Neuronal stem cell (in vitro differentiated cells): ENCODE data around the gene GOSR1.
"Not testable (repeated sequence)": the region's sequence is repeated elsewhere in the genome, so short reads cannot be mapped to it uniquely, and the experiment has no call there.

Experiments
- DNase-seq: peaks from one replicate; pipeline ENCODE4 v3.0.0-alpha.2; 2013; ENCODE audit warnings: low spot score
- H2AFZ ChIP-seq: one replicate; pipeline ENCODE4 v1.6.1; 2013; ENCODE audit warnings: mild to moderate bottlenecking, low read length, inconsistent platforms
- H2AK5ac ChIP-seq: 2 replicates; pipeline ENCODE4 v1.6.1; 2013; ENCODE audit warnings: low read depth, mild to moderate bottlenecking, inconsistent platforms, low read length, moderate library complexity, mixed read lengths
- H2BK120ac ChIP-seq: 2 replicates; pipeline ENCODE4 v1.6.1; 2013; ENCODE audit warnings: low read depth, mild to moderate bottlenecking, inconsistent platforms, low read length, moderate library complexity, mixed read lengths
- H2BK12ac ChIP-seq: one replicate; pipeline ENCODE4 v1.6.1; 2013; ENCODE audit warnings: low read length, inconsistent platforms
- H2BK15ac ChIP-seq: 2 replicates; pipeline ENCODE4 v1.6.1; 2013; ENCODE audit warnings: mild to moderate bottlenecking, low read length, inconsistent platforms, mixed read lengths
- H2BK5ac ChIP-seq: one replicate; pipeline ENCODE4 v1.6.1; 2013; ENCODE audit warnings: inconsistent platforms, mild to moderate bottlenecking, low read length, moderate library complexity
- H3K14ac ChIP-seq: one replicate; pipeline ENCODE4 v1.6.1; 2013; ENCODE audit warnings: low read length, inconsistent platforms
- H3K18ac ChIP-seq: 2 replicates; pipeline ENCODE4 v1.6.1; 2013; ENCODE audit warnings: low read length, inconsistent platforms
- H3K23ac ChIP-seq: 2 replicates; pipeline ENCODE4 v1.6.1; 2013; ENCODE audit warnings: low read depth, mild to moderate bottlenecking, mixed read lengths, low read length, inconsistent platforms; ENCODE audit not compliant: poor library complexity
- H3K27ac ChIP-seq: replicated peaks from 3 replicates; pipeline ENCODE4 v1.5.1; 2013; ENCODE audit warnings: low read length, inconsistent platforms
- H3K27me3 ChIP-seq, 3 experiments: 2 replicates each; pipeline ENCODE4 v1.6.1; 2013; ENCODE audit warnings: low read length in 3 of 3, mild to moderate bottlenecking in 2 of 3, inconsistent platforms in 1 of 3, low read depth in 1 of 3, mixed read lengths in 1 of 3, moderate library complexity in 1 of 3; ENCODE audit not compliant: control insufficient read depth in 3 of 3, insufficient read depth in 3 of 3
- H3K36me3 ChIP-seq, 2 donors: replicated peaks in 1 of 2; 2 replicates each; pipeline ENCODE4 v1.6.1; 2013; ENCODE audit warnings: low read length in 2 of 2; ENCODE audit not compliant: control insufficient read depth in 2 of 2, insufficient read depth in 2 of 2
- H3K4ac ChIP-seq: 2 replicates; pipeline ENCODE4 v1.6.1; 2013; ENCODE audit warnings: inconsistent platforms, mild to moderate bottlenecking, low read length, moderate library complexity
- H3K4me1 ChIP-seq, 2 donors: 1 replicate in 1 of 2; 2 replicates in 1 of 2; pipeline ENCODE4 v1.6.1; 2013; ENCODE audit warnings: low read length in 2 of 2, low read depth in 1 of 2; ENCODE audit not compliant: control insufficient read depth in 2 of 2, insufficient read depth in 1 of 2
- H3K4me2 ChIP-seq: one replicate; pipeline ENCODE4 v1.6.1; 2013; ENCODE audit warnings: mild to moderate bottlenecking, low read length, inconsistent platforms; ENCODE audit not compliant: insufficient read depth, poor library complexity, severe bottlenecking
- H3K4me3 ChIP-seq, 2 donors: 2 replicates each; pipeline ENCODE4 v1.5.1; 2013; ENCODE audit warnings: low read length in 2 of 2, mild to moderate bottlenecking in 2 of 2, inconsistent platforms in 1 of 2, moderate library complexity in 1 of 2
- H3K79me1 ChIP-seq: one replicate; pipeline ENCODE4 v1.6.1; 2013; ENCODE audit warnings: low read depth, mild to moderate bottlenecking, inconsistent platforms, low read length, moderate library complexity
- H3K9ac ChIP-seq: one replicate; pipeline ENCODE4 v1.6.1; 2013; ENCODE audit warnings: mild to moderate bottlenecking, low read depth, low read length, inconsistent platforms; ENCODE audit not compliant: poor library complexity
- H3K9me3 ChIP-seq, 2 donors: replicated peaks in 1 of 2; 2 replicates each; pipeline versions ENCODE3 to v1.6.1; 2013; ENCODE audit warnings: low read length in 2 of 2, mild to moderate bottlenecking in 2 of 2, inconsistent platforms in 1 of 2, low read depth in 1 of 2, mixed read lengths in 1 of 2, moderate library complexity in 1 of 2; ENCODE audit not compliant: control insufficient read depth in 2 of 2, insufficient read depth in 1 of 2
- H4K8ac ChIP-seq: one replicate; pipeline ENCODE4 v1.6.1; 2013; ENCODE audit warnings: low read depth, mild to moderate bottlenecking, inconsistent platforms, low read length, moderate library complexity
- H4K91ac ChIP-seq: one replicate; pipeline ENCODE4 v1.6.1; 2013; ENCODE audit warnings: low read length, low read depth, mild to moderate bottlenecking, inconsistent platforms; ENCODE audit not compliant: poor library complexity
- WGBS, 2 donors: extraction: QIAGEN DNeasy Blood & Tissue Kit; methylation state at CpG; one replicate each; pipeline ENCODE4 v1.1.7; 2013; ENCODE audit warnings: missing lambda C conversion rate in 2 of 2, mixed read lengths in 1 of 2; ENCODE audit not compliant: insufficient read length in 2 of 2, insufficient replicate concordance in 1 of 2; ENCODE audit errors: extremely low coverage in 2 of 2; 5-methylcytosine and 5-hydroxymethylcytosine counted together

The GOSR1 gene

DNA sequence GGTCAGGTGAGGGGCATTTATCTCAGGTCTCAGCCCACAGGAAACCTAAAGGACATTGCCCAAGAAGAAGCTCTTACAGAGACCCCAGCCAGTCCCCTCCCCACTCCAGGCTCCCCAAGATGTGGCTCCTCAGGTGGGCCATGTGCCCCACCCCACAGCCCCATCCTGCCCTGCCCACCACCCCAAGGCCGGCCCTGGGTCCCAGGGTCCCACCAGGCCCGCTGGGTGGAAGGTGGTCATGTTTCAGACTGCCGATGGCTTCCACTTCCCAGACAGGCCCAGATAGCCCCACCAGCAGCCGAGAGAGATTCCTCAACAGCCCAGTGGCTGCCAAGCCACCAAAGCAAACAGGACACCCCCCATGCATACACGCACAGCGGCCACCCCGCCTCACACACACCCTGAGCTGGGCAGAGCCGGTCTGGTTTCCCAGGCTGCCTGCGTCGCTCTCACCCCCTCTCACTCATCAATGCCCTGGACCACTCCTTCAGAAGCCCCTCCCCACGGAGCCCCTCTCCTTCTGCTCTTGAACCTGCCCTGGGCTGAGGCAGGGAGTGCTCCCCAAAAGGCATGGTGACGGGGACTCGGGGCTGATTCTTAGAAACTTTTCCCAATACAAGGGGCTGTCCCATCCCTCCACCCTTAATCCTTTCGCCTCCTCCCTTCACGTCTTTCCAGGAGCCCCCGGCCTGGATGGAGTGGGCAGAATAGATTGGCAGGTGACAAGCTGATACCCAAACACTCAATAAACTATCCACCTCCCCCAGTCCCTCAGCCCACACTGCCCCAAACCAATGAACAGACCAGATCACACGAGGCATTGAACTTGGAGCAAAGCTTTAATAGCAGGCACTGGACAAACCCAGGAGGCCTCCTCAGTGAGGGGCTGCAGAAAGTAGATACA, 95.7 kb downstream of the GOSR1 start:
- H3K79me1 ChIP-seq, H4K91ac ChIP-seq, H3K14ac ChIP-seq, H2BK120ac ChIP-seq, H3K36me3 ChIP-seq, H3K27ac ChIP-seq, H3K4me2 ChIP-seq, H3K4me3 ChIP-seq, H3K23ac ChIP-seq, H2BK12ac ChIP-seq, DNase-seq, H3K9ac ChIP-seq, H2AFZ ChIP-seq, H3K18ac ChIP-seq, H2BK5ac ChIP-seq, H3K9me3 ChIP-seq, H3K4ac ChIP-seq, H3K4me1 ChIP-seq, H2BK15ac ChIP-seq: not testable (repeated sequence)
- peak overlapping the region; percentile 43 for H4K8ac ChIP-seq
- H3K27me3 ChIP-seq: peaks cover 0 to 15% (median 0%) of the 10 kb centered on the region in 3 experiments
- WGBS, 2 donors: no CpG with 5 or more reads among the region's 17 CpGs
- peak overlapping the region; percentile 10 for H2AK5ac ChIP-seq

DNA sequence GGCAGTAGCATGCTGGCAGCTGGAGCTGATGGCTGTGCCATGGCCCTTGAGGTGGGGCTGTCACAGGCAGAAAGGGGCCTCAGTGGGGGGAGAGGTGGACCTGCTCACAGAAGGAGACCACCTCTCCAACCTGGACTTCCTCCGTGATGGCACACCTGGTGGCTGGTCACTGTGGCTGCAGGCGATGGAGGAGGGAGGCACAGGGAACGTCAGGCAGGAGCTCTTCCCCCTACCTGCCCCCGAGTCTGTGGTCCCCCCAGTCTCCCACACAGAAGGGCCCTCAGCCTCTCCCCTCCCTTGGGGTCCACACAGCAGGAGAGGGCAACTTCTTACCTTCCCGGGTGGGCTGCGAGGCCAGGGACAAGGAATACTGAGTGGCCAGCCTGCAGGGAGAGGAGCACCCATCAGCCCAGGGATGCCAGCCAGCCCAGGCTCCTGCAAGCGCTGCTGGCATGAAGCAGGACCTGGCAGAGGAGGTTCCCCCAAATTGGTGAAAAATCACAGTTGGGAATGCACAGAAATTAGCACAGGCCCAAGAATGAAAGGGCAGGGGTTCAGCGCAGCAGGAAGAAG, 96.5 kb downstream of the GOSR1 start:
- Histone ChIP-seq H3K18ac (no peak overlapping the region), H2BK120ac (no peak overlapping the region), H3K9ac (no peak overlapping the region), H3K4me1 (no peaks in the 10 kb centered on the region), H2BK5ac (peak overlapping the region; percentile 24), H2BK12ac (no peak overlapping the region), H3K9me3 (no peaks in the 10 kb centered on the region), H4K91ac (no peak overlapping the region), H3K27me3 (peaks cover 0 to 16% (median 0%) of the 10 kb centered on the region in 3 experiments), H2AK5ac (no peak overlapping the region), H3K79me1 (peaks cover 2% of the 10 kb centered on the region), H3K4ac (no peak overlapping the region), H3K36me3 (no peaks in the 10 kb centered on the region), H2AFZ (no peak overlapping the region), H3K23ac (no peak overlapping the region), H3K4me2 (no peak overlapping the region), H3K27ac (no peak overlapping the region), H4K8ac (no peak overlapping the region), H2BK15ac (no peak overlapping the region), H3K4me3 (no peak overlapping the region), H3K14ac (no peak overlapping the region)
- no peak for DNase-seq
- WGBS, 2 donors: no CpG with 5 or more reads among the region's 8 CpGs

DNA sequence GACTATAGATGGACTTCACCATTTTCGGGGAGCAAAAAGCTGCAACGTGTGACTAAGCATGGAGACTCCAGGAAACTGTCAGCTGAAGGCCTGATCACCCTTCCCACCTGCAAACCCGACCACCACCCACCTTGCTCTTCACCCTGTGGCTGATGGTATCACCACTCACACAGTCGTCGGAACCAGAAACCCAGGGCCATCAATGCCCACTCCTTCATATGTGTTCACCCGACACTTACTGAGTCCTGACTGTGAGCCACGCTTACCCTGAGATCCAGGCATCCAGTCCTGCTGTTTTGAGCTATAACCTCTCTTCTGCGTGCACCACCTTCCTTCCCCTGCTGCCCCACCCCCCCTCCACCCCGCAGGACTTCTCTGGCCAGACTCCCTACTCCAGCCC, 97.1 kb downstream of the GOSR1 start:
- H3K4me3 ChIP-seq, H2AFZ ChIP-seq, H3K14ac ChIP-seq, H3K4ac ChIP-seq, H2BK12ac ChIP-seq, H2AK5ac ChIP-seq, H2BK15ac ChIP-seq, H3K18ac ChIP-seq, H3K23ac ChIP-seq, H3K27ac ChIP-seq, H3K4me2 ChIP-seq, H3K9me3 ChIP-seq, H3K79me1 ChIP-seq, H3K36me3 ChIP-seq, H3K9ac ChIP-seq, H3K4me1 ChIP-seq, DNase-seq, H2BK120ac ChIP-seq, H4K8ac ChIP-seq, H4K91ac ChIP-seq: not testable (repeated sequence)
- no CpG with 5 or more reads among the region's 9 CpGs for WGBS, 2 donors
- Histone ChIP-seq H3K27me3 (peaks cover 0 to 16% (median 0%) of the 10 kb centered on the region in 3 experiments), H2BK5ac (peak overlapping the region; percentile 24)

DNA sequence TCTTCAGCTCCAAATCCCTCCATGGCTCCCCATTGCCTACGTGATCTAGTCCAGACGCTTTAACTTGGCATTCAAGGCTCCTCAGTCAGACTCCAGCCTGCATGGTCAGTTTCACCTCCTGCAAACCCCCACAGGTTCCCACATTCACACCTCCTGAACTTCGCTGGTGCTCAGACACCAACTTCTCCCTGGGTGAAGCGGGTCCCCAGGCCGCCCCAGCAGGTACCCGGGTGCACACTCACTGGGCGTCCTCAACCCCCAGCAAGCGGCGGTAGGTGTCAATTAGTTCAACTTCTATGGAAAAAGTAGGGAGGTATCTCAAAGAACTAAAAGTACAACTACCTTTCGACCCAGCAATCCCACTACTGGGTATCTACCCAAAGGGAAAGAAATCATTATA, 97.6 kb downstream of the GOSR1 start:
- not testable (repeated sequence) for H3K4me3 ChIP-seq, H4K8ac ChIP-seq, DNase-seq, H3K9me3 ChIP-seq, H3K9ac ChIP-seq, H3K36me3 ChIP-seq, H3K4me2 ChIP-seq, H3K4me1 ChIP-seq, H2BK15ac ChIP-seq, H2AK5ac ChIP-seq, H3K4ac ChIP-seq, H2BK12ac ChIP-seq, H3K18ac ChIP-seq, H3K23ac ChIP-seq, H4K91ac ChIP-seq, H2BK5ac ChIP-seq, H3K14ac ChIP-seq, H2BK120ac ChIP-seq, H3K79me1 ChIP-seq, H2AFZ ChIP-seq, H3K27ac ChIP-seq
- H3K27me3 ChIP-seq: peaks cover 0 to 16% (median 0%) of the 10 kb centered on the region in 3 experiments
- no CpG with 5 or more reads among the region's 10 CpGs for WGBS, 2 donors
